ENCODE data around the gene AATK. TPM values are rescaled to one million over a fixed set of nuclear protein-coding genes. Genes with fewer than 3 reads are reported as not detected.

The AATK gene
- total RNA-seq, 2 donors from 2014 or later: 29.1 to 42.2 TPM

GRCh38 chr17:81171941-81172340 is 5.9 kb upstream of the AATK start:
- ATAC-seq (no peak), DNase-seq (no peak)
- Histone ChIP-seq H3K36me3 (replicated peaks in 1 of 2; ENCODE audit: insufficient read depth in 1 of 2, low read depth in 2 of 2) (no peaks in the 10 kb centered on the region), H3K4me3 (no peak overlapping the region), H3K27ac (no peak overlapping the region), H3K4me1 (peaks cover under 1% of the 10 kb centered on the region), H3K27me3 (no peaks in the 10 kb centered on the region), H3K9me3 (no peaks in the 10 kb centered on the region)
- 51 to 76% methylated on average over 4 to 8 of the region's 8 CpGs for WGBS, 2 donors
- no peak for TF ChIP-seq POLR2A (IDR thresholded peaks at IDR 0.05)
- TF ChIP-seq, protein P1, sequence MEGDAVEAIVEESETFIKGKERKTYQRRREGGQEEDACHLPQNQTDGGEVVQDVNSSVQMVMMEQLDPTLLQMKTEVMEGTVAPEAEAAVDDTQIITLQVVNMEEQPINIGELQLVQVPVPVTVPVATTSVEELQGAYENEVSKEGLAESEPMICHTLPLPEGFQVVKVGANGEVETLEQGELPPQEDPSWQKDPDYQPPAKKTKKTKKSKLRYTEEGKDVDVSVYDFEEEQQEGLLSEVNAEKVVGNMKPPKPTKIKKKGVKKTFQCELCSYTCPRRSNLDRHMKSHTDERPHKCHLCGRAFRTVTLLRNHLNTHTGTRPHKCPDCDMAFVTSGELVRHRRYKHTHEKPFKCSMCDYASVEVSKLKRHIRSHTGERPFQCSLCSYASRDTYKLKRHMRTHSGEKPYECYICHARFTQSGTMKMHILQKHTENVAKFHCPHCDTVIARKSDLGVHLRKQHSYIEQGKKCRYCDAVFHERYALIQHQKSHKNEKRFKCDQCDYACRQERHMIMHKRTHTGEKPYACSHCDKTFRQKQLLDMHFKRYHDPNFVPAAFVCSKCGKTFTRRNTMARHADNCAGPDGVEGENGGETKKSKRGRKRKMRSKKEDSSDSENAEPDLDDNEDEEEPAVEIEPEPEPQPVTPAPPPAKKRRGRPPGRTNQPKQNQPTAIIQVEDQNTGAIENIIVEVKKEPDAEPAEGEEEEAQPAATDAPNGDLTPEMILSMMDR (IDR thresholded peaks at IDR 0.05): no peak
- intact Hi-C loops (cut with DNase I): no loop called here

DNA sequence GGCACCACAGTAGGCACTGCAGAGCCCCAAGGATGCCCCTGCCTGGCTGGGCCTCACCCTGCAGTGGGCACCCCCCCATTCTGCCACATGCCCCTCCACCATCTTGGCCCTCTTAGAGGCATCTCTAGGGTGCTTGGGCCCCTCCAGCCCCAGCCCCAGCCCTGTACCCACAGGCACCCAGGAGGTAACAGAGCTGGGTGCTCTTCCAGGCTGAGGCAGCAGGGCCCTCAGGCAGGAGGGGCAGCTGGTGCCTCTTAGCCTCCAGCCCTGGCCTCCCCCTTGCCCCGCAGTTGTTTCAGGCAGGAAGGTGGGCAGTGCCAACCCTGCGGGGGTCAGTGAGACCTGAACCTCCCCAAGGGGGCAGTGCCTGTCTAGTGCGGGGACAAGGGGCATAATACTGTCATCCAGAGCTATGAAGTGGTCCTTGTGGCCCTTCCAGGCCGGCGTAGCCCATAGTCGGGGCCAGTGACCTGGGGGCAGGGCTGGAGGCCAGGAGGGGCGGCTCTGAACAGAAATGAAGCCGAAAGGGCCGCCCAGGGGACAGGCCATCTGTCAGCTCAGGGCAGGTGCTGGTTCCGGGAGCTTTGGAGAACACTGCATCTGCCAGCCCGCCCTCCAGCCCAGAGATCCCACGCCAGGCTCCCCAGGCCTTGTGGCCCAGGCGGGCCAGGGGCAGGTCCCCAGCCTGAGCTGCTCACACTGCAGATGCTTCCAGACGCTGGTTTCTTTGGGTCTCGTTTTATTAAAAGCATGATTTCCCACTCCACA is 4.9 kb upstream of the AATK start:
- Histone ChIP-seq H3K4me3 (no peak overlapping the region), H3K4me1 (peaks cover 5% of the 10 kb centered on the region), H3K9me3 (no peaks in the 10 kb centered on the region), H3K27me3 (no peaks in the 10 kb centered on the region), H3K27ac (no peak overlapping the region), H3K36me3 (replicated peaks in 1 of 2; ENCODE audit: insufficient read depth in 1 of 2, low read depth in 2 of 2) (no peaks in the 10 kb centered on the region)
- intact Hi-C loops (cut with DNase I): no loop called here
- WGBS, 2 donors: 77 to 83% methylated on average over 13 to 15 of the region's 15 CpGs
- TF ChIP-seq, protein P1 (IDR thresholded peaks at IDR 0.05): no peak
- TF ChIP-seq POLR2A (IDR thresholded peaks at IDR 0.05): no peak
- ATAC-seq (no peak), DNase-seq (no peak)

DNA sequence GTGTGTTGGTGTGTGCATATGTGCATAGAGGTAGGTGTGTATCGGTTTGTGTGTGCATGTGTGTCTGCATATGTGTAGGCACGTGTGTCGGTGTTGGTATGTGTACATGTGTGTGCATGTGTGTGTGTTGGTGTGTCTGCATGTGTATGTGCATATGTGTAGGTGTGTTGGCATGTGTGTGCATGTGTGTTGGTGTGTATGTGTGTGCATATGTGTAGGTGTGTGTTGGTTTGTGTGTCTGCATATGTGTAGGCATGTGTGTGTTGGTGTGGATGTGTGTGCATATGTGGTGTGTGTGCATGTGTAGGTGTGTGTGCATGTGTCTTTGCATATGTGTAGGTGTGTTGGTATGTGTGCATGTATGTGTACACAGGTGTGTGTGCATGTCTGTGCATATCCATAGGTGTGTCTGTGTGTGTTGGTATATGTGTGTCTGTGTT is 3.9 kb upstream of the AATK start:
- intact Hi-C loops (cut with DNase I): no loop called here
- Histone ChIP-seq H3K4me3 (no peak overlapping the region), H3K36me3 (replicated peaks in 1 of 2; ENCODE audit: insufficient read depth in 1 of 2, low read depth in 2 of 2) (no peaks in the 10 kb centered on the region), H3K27me3 (no peaks in the 10 kb centered on the region), H3K9me3 (no peaks in the 10 kb centered on the region), H3K4me1 (peaks cover 14% of the 10 kb centered on the region), H3K27ac (no peak overlapping the region)
- 86 to 88% methylated on average over 3 of the region's 3 CpGs for WGBS, 2 donors
- DNase-seq (no peak), ATAC-seq (no peak)
- TF ChIP-seq, protein P1 (IDR thresholded peaks at IDR 0.05): no peak
- TF ChIP-seq POLR2A (IDR thresholded peaks at IDR 0.05): no peak

DNA sequence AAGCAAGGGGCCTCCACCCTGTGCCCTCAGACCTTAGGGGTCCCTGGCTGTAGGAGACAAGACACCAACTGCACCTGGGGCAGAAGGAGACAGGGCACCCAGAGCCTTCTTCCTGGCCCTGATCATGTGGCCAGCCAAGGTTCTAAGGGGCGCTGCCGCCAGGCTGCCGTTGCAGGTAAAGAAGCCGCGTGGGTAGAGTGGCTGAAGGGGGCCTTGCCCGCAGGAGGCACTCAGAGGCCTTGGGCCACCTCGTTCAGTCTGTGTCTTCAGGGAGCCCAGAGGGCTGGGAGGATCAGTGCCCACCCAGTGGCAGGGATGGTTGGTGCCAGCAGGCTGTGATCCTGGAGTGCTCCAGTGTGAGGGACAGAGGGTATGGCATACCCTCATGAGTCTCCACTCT is 1.6 kb upstream of the AATK start:
- intact Hi-C loops (cut with DNase I): no loop called here
- WGBS, 2 donors: 95% methylated on average over 7 of the region's 7 CpGs; no CpG with 5 or more reads in 1 of the 2 donors

GRCh38 chr17:81167194-81167524 is 1.1 kb upstream of the AATK start:
- H3K9me3 ChIP-seq: no peaks in the 10 kb centered on the region
- H3K36me3 ChIP-seq (replicated peaks in 1 of 2; ENCODE audit: insufficient read depth in 1 of 2, low read depth in 2 of 2): no peaks in the 10 kb centered on the region
- H3K27me3 ChIP-seq: no peaks in the 10 kb centered on the region
- TF ChIP-seq, protein P1 (IDR thresholded peaks at IDR 0.05): no peak
- TF ChIP-seq POLR2A (IDR thresholded peaks at IDR 0.05): no peak
- 90 to 97% methylated on average over 4 of the region's 4 CpGs for WGBS, 2 donors
- intact Hi-C loops (cut with DNase I): no loop called here
- DNase-seq (no peak), ATAC-seq (no peak)
- no peak overlapping the region for H3K4me3 ChIP-seq
- H3K4me1 ChIP-seq: peaks cover 41% of the 10 kb centered on the region
- no peak overlapping the region for H3K27ac ChIP-seq

More for the DNA sequence above, 1.6 kb upstream of the AATK start:
- no peak for TF ChIP-seq POLR2A (IDR thresholded peaks at IDR 0.05)
- ATAC-seq: no peak
- Histone ChIP-seq H3K4me1 (peaks cover 36% of the 10 kb centered on the region), H3K27ac (no peak overlapping the region), H3K9me3 (no peaks in the 10 kb centered on the region), H3K27me3 (no peaks in the 10 kb centered on the region), H3K36me3 (replicated peaks in 1 of 2; ENCODE audit: insufficient read depth in 1 of 2, low read depth in 2 of 2) (no peaks in the 10 kb centered on the region), H3K4me3 (no peak overlapping the region)
- DNase-seq: no peak
